Measurements from ENCODE around the gene BCL11B. TPM values are rescaled to one million over a fixed set of nuclear protein-coding genes. Genes with fewer than 3 reads are reported as not detected.

The BCL11B gene
- total RNA-seq, 1 donor from 2014 or later: 96.0 TPM

- intact Hi-C loops (cut with micrococcal nuclease): no loop called here
These were observed 144.3 kb downstream of the BCL11B start for GRCh38 chr14:99127651-99128167.

- intact Hi-C loops (cut with micrococcal nuclease): no loop called here
These were observed 146.2 kb downstream of the BCL11B start for GRCh38 chr14:99125616-99126431.

- intact Hi-C loops (cut with micrococcal nuclease): no loop called here
These were observed 146.9 kb downstream of the BCL11B start for GRCh38 chr14:99125113-99125512.

GRCh38 chr14:99124482-99125105, 147.4 kb downstream of the BCL11B start:
- intact Hi-C loops (cut with micrococcal nuclease): no loop called here

GRCh38 chr14:99123208-99123870, 148.7 kb downstream of the BCL11B start:
- intact Hi-C loops (cut with micrococcal nuclease): no loop called here

- intact Hi-C loops (cut with micrococcal nuclease): no loop called here
These were observed 149.4 kb downstream of the BCL11B start for GRCh38 chr14:99122521-99123125.

GRCh38 chr14:99121319-99121875, 150.6 kb downstream of the BCL11B start:
- intact Hi-C loops (cut with micrococcal nuclease): no loop called here

GRCh38 chr14:99120526-99121318, 151.3 kb downstream of the BCL11B start:
- intact Hi-C loops (cut with micrococcal nuclease): no loop called here

- intact Hi-C loops (cut with micrococcal nuclease): no loop called here
These were observed 152.2 kb downstream of the BCL11B start for GRCh38 chr14:99119554-99120525.

Other genes starting within 250 kb of the BCL11B start
- gene SETD3, start 208.7 kb upstream of the BCL11B start, total RNA-seq: 52.4 and 59.5 TPM in 2 replicates
- gene CCNK, start 209.2 kb upstream of the BCL11B start, total RNA-seq: 75.5 and 86.7 TPM in 2 replicates

Measured in T-helper 1 cell treated with Interleukin-12 subunit alpha and Interleukin-12 subunit beta and Interleukin-4 antibody, amounts not matched to agents 30 ng/mL and 1 ng/mL, for 36 hours (primary cell).